Keratinocyte (primary cell): ENCODE measurements around the gene DTNBP1. TPM values are rescaled to one million over a fixed set of nuclear protein-coding genes. Genes with fewer than 3 reads are reported as not detected.

Experiments
- DNase-seq: peaks from one replicate; pipeline ENCODE4 v3.0.0-alpha.2; 2011; ENCODE audit warnings: low read depth, missing footprints, low spot score
- FAIRE-seq: peaks from 2 replicates; lab custom pipeline; 2011; peaks lifted over from hg19 to GRCh38; lab: Jason Lieb, UNC
- H2AFZ ChIP-seq: 2 replicates; pipeline ENCODE4 v1.6.0; 2012; ENCODE audit warnings: low read length, control low read depth, inconsistent platforms; ENCODE audit not compliant: control insufficient read depth
- H3K27ac ChIP-seq: 2 replicates; pipeline ENCODE4 v1.5.1; 2011; ENCODE audit warnings: low read length; ENCODE audit not compliant: control insufficient read depth, insufficient read depth
- H3K27me3 ChIP-seq: 3 replicates; pipeline ENCODE4 v1.6.0; 2011; ENCODE audit warnings: low read length; ENCODE audit not compliant: control insufficient read depth, insufficient read depth; ENCODE audit errors: extremely low read depth
- H3K36me3 ChIP-seq, 2 experiments: 2 replicates in 1 of 2; 3 replicates in 1 of 2; pipeline ENCODE4 v1.5.1; 2011; ENCODE audit warnings: low read length in 2 of 2, mild to moderate bottlenecking in 1 of 2; ENCODE audit not compliant: control insufficient read depth in 2 of 2, insufficient read depth in 2 of 2; ENCODE audit errors: extremely low read depth in 1 of 2
- H3K4me1 ChIP-seq: 3 replicates; pipeline ENCODE4 v1.5.1; 2011; ENCODE audit warnings: low read length; ENCODE audit not compliant: control insufficient read depth, insufficient read depth; ENCODE audit errors: extremely low read depth
- H3K4me2 ChIP-seq: 3 replicates; pipeline ENCODE4 v1.6.0; 2011; ENCODE audit warnings: low read depth, low read length; ENCODE audit not compliant: control insufficient read depth, insufficient read depth; ENCODE audit errors: extremely low read depth
- H3K4me3 ChIP-seq, 3 experiments: fragments of 200-600 bp in 1 of 3; sonication (generic) in 1 of 3; 2 replicates in 2 of 3; 3 replicates in 1 of 3; pipeline ENCODE4 v1.5.1; 2011 to 2016; ENCODE audit warnings: low read length in 3 of 3, mild to moderate bottlenecking in 3 of 3, control low read depth in 2 of 3, inconsistent platforms in 1 of 3, low read depth in 1 of 3, mixed read lengths in 1 of 3, mixed run types in 1 of 3, moderate library complexity in 1 of 3; ENCODE audit not compliant: control insufficient read depth in 2 of 3, insufficient read depth in 2 of 3; ENCODE audit errors: extremely low read depth in 1 of 3
- H3K79me2 ChIP-seq: 2 replicates; pipeline ENCODE4 v1.6.0; 2012; ENCODE audit warnings: low read length; ENCODE audit not compliant: control insufficient read depth, insufficient read depth
- H3K9ac ChIP-seq: 3 replicates; pipeline ENCODE4 v1.6.0; 2011; ENCODE audit warnings: low read length; ENCODE audit not compliant: control insufficient read depth, insufficient read depth; ENCODE audit errors: extremely low read depth
- H3K9me1 ChIP-seq: 3 replicates; pipeline ENCODE4 v1.6.0; 2011; ENCODE audit warnings: low read length; ENCODE audit not compliant: control insufficient read depth, insufficient read depth; ENCODE audit errors: extremely low read depth
- H3K9me3 ChIP-seq: 2 replicates; pipeline ENCODE4 v1.5.1; 2012; ENCODE audit warnings: low read depth, low read length; ENCODE audit not compliant: control insufficient read depth
- H4K20me1 ChIP-seq: 3 replicates; pipeline ENCODE4 v1.6.0; 2011; ENCODE audit warnings: low read length; ENCODE audit not compliant: control insufficient read depth, insufficient read depth; ENCODE audit errors: extremely low read depth
- EZH2 ChIP-seq: IDR thresholded peaks from one replicate; pipeline ENCODE4 v1.6.1; 2012; ENCODE audit warnings: inconsistent platforms, mild to moderate bottlenecking, low read length, moderate library complexity
- dilution Hi-C: fragments of 300-500 bp; cut with MboI; formaldehyde crosslinking; loops from one replicate; pipeline ENCODE4 v1.7.0; 2020; ENCODE audit warnings: low sequenced_read_pairs; ENCODE audit not compliant: extremely low pct_ligation_motif_present
- polyA plus RNA-seq, 5 experiments: library from polyadenylated mRNA; depleted of rRNA in 3 of 5; stranded (reverse) in 3 of 5; stranded (forward) in 1 of 5; unstranded in 1 of 5; fragments of >200 nt; gene quantifications; 1 replicate in 1 of 5; 2 replicates in 3 of 5; 3 replicates in 1 of 5; pipeline versions ENCODE4 v1.2.1 to v1.2.3, GENCODE V29; 2011 to 2012; ENCODE audit warnings: missing spikeins in 2 of 5, low read depth in 1 of 5, low replicate concordance in 1 of 5
- TF ChIP-seq, protein P1 (sequence below), 3 experiments: IDR thresholded peaks in 1 of 3; conservative IDR thresholded peaks in 1 of 3; optimal IDR thresholded peaks in 1 of 3; 2 replicates in 2 of 3; 3 replicates in 1 of 3; pipeline versions ENCODE3 to v1.5.1; 2011; ENCODE audit warnings: low read length in 3 of 3, mild to moderate bottlenecking in 3 of 3, moderate library complexity in 2 of 3, control low read depth in 1 of 3, inconsistent platforms in 1 of 3; ENCODE audit not compliant: insufficient read depth in 2 of 3; ENCODE audit errors: extremely low read depth in 1 of 3

The DTNBP1 gene
- polyA plus RNA-seq, 1 donor (not counting 4 experiments of a cell fraction or from before 2014, with no cell fraction given) = 11.5 TPM

DNA sequence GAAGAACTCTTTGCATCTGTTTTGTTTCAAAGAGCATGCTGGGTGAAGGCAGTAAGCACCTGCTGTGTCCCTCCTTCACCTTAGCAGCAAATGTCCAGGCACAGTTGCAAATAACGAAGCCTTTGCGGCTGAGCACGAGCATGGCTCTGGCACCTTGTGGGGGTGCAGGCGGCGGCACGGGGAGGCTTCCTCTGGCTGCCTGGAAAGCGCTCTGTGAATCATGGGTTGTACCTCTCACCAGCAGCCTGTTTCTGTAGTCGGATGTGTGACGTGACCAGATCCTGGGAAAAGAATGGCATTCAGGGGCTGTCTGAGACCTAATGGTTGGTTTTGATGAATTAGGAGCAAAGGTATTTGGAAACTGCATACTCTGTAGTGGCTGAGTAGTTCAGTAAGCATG lies 144.8 kb downstream of the DTNBP1 start:
- Histone ChIP-seq H3K4me2 (no peak overlapping the region), H3K27me3 (no peaks in the 10 kb centered on the region), H2AFZ (no peak overlapping the region), H3K36me3 (peaks cover 46 to 55% of the 10 kb centered on the region in 2 experiments), H3K9me3 (no peaks in the 10 kb centered on the region), H4K20me1 (no peaks in the 10 kb centered on the region), H3K9me1 (no peaks in the 10 kb centered on the region), H3K4me3 (no peak overlapping the region), H3K27ac (no peak overlapping the region), H3K79me2 (no peaks in the 10 kb centered on the region), H3K4me1 (no peaks in the 10 kb centered on the region), H3K9ac (no peak overlapping the region)
- no peak for FAIRE-seq
- TF ChIP-seq EZH2 = no peak
- TF ChIP-seq, protein P1, sequence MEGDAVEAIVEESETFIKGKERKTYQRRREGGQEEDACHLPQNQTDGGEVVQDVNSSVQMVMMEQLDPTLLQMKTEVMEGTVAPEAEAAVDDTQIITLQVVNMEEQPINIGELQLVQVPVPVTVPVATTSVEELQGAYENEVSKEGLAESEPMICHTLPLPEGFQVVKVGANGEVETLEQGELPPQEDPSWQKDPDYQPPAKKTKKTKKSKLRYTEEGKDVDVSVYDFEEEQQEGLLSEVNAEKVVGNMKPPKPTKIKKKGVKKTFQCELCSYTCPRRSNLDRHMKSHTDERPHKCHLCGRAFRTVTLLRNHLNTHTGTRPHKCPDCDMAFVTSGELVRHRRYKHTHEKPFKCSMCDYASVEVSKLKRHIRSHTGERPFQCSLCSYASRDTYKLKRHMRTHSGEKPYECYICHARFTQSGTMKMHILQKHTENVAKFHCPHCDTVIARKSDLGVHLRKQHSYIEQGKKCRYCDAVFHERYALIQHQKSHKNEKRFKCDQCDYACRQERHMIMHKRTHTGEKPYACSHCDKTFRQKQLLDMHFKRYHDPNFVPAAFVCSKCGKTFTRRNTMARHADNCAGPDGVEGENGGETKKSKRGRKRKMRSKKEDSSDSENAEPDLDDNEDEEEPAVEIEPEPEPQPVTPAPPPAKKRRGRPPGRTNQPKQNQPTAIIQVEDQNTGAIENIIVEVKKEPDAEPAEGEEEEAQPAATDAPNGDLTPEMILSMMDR (optimal IDR thresholded peaks at IDR 0.05 in 1 of 3, IDR thresholded peaks at IDR 0.05 in 1 of 3, conservative IDR thresholded peaks at IDR 0.05 in 1 of 3; ENCODE audit: extremely low read depth in 1 of 3, insufficient read depth in 2 of 3, low read length in 3 of 3) = no peak
- DNase-seq = no peak
- dilution Hi-C loops = no loop called here

DNA sequence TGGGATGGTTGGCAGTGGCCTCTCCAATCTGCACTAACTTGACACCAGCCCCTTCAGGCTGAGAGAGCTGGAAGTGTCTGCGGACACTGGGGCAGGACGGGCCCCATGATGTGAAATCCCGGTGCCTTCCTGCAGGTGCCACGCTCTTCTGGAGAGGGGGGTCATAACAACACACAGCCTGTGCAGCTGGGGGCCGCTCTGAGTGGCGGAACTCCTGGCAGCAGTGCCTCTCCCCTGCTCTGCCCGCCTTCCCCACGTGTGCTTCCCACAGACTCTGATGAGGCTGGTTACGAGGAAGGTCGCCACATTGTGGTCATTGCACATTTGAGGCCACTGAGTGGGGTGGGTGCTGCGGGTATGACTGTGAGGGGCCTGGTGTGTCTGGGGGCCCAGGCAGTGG lies 145.2 kb downstream of the DTNBP1 start:
- dilution Hi-C loops = no loop called here
- no peak for DNase-seq
- TF ChIP-seq, protein P1 (optimal IDR thresholded peaks at IDR 0.05 in 1 of 3, IDR thresholded peaks at IDR 0.05 in 1 of 3, conservative IDR thresholded peaks at IDR 0.05 in 1 of 3; ENCODE audit: extremely low read depth in 1 of 3, insufficient read depth in 2 of 3, low read length in 3 of 3) = no peak
- TF ChIP-seq EZH2 = no peak
- Histone ChIP-seq H3K27ac (no peak overlapping the region), H4K20me1 (no peaks in the 10 kb centered on the region), H3K4me3 (no peak overlapping the region), H3K9me1 (no peaks in the 10 kb centered on the region), H3K79me2 (no peaks in the 10 kb centered on the region), H3K36me3 (peaks cover 46 to 56% of the 10 kb centered on the region in 2 experiments), H3K4me2 (no peak overlapping the region), H3K9ac (no peak overlapping the region), H3K9me3 (no peaks in the 10 kb centered on the region), H3K27me3 (no peaks in the 10 kb centered on the region), H2AFZ (no peak overlapping the region), H3K4me1 (no peaks in the 10 kb centered on the region)
- no peak for FAIRE-seq
